ENCODE measurements around the gene PSMB11. TPM values are rescaled to one million over a fixed set of nuclear protein-coding genes. Genes with fewer than 3 reads are reported as not detected.

The PSMB11 gene, protein sequence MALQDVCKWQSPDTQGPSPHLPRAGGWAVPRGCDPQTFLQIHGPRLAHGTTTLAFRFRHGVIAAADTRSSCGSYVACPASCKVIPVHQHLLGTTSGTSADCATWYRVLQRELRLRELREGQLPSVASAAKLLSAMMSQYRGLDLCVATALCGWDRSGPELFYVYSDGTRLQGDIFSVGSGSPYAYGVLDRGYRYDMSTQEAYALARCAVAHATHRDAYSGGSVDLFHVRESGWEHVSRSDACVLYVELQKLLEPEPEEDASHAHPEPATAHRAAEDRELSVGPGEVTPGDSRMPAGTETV
- total RNA-seq (ENCODE audit: low replicate concordance): not detected in 2 replicates

GRCh38 chr14:23042162-23042965 is at the start of gene PSMB11:
Gene PSMB11 (plus strand): TSS chr14:23042212. CDS start chr14:23042226, 14 bp downstream.

GRCh38 chr14:23009939-23010726 is 31.9 kb upstream of the PSMB11 start, which contains the start of gene C14orf93:
Gene C14orf93 (minus strand): TSS chr14:23010143. CDS start chr14:22999023, 11,120 bp downstream.

GRCh38 chr14:23034498-23035302 is 7.3 kb upstream of the PSMB11 start, which contains the start of gene PSMB5:
Gene PSMB5 (minus strand): TSS chr14:23034900. CDS start chr14:23034881, 19 bp downstream.

DNA sequence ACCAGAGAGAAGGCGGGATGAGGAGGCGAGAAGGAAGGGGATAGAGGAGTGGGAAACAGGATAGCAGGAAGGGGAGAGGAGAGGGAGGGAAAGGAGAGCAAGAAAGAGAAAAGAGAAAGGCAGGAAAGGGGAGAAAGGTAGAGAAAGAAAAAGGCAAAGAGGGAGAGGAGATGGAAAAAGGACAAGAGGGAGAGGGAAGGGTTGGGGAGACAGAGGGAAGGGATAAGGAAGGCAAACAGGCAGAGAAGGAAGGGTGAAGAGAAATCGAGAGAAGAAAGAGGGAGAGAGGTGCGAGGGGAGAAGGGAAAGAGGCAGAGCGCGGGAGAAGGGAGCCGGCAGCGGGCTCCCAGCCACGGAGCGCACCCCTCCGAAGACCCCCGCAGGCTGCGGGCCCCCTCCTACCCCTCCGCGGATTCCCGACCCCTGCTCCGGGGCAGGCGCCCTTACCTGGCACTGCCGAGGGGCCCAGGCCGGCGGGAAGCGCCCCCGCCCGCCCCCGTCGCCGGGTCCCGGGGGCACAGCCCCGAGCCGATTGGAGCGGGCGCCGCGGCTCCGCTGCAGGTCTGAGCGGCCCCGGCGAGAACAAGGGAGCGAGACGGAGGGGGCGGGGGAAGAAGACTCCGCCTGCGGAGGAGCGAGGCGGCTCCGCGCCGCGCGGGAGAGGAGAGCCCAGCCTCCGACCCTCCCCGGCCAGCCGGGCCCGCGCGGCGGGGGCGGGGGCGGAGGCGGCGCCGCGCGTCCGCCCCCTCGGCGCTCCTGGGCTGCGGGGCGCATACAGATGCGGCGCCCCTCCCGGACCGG is 15.1 kb downstream of the PSMB11 start, which contains the start of gene CDH24:
Gene CDH24, minus strand, starts transcription at position 565 of the 801 bp plus-strand sequence. CDS start 1,787 bp downstream, outside the sequence.

Other genes starting within 250 kb of the PSMB11 start
- 1.2 and 16.2 TPM in 2 replicates for gene SLC7A7, start 226.8 kb upstream of the PSMB11 start, total RNA-seq (ENCODE audit: low replicate concordance)
- 39.5 and 75.6 TPM in 2 replicates for gene MRPL52, start 212.3 kb upstream of the PSMB11 start, total RNA-seq (ENCODE audit: low replicate concordance)
- 361 and 371 TPM in 2 replicates for gene MMP14, start 205.6 kb upstream of the PSMB11 start, total RNA-seq (ENCODE audit: low replicate concordance)
- 47.1 and 59.4 TPM in 2 replicates for gene LRP10, start 170.5 kb upstream of the PSMB11 start, total RNA-seq (ENCODE audit: low replicate concordance)
- 0.08 TPM in 1 of 2 replicates, not detected in the other for gene REM2, start 159.0 kb upstream of the PSMB11 start, total RNA-seq (ENCODE audit: low replicate concordance)
- 46.7 and 118 TPM in 2 replicates for gene RBM23, start 123.1 kb upstream of the PSMB11 start, total RNA-seq (ENCODE audit: low replicate concordance)
- gene PRMT5, start 112.8 kb upstream of the PSMB11 start, total RNA-seq (ENCODE audit: low replicate concordance): 61.3 and 86.6 TPM in 2 replicates
- gene HAUS4, start 85.1 kb upstream of the PSMB11 start, total RNA-seq (ENCODE audit: low replicate concordance): 27.0 and 29.3 TPM in 2 replicates
- 19.2 and 54.1 TPM in 2 replicates for gene AJUBA, start 59.7 kb upstream of the PSMB11 start, total RNA-seq (ENCODE audit: low replicate concordance)
- gene C14orf93, start 32.1 kb upstream of the PSMB11 start, total RNA-seq (ENCODE audit: low replicate concordance): 6.2 and 10.6 TPM in 2 replicates
- gene PSMB5, start 7.3 kb upstream of the PSMB11 start, total RNA-seq (ENCODE audit: low replicate concordance): 210 and 299 TPM in 2 replicates
- 4.0 and 4.9 TPM in 2 replicates for gene CDH24, start 15.3 kb downstream of the PSMB11 start, total RNA-seq (ENCODE audit: low replicate concordance)
- gene ACIN1, start 52.9 kb downstream of the PSMB11 start, total RNA-seq (ENCODE audit: low replicate concordance): 55.7 and 70.0 TPM in 2 replicates
- gene C14orf119, start 53.3 kb downstream of the PSMB11 start, total RNA-seq (ENCODE audit: low replicate concordance): 53.4 and 58.8 TPM in 2 replicates
- gene CIROP, start 62.8 kb downstream of the PSMB11 start, total RNA-seq (ENCODE audit: low replicate concordance): 0.12 TPM in 1 of 2 replicates, not detected in the other
- gene CEBPE, start 77.0 kb downstream of the PSMB11 start, total RNA-seq (ENCODE audit: low replicate concordance): not detected in 2 replicates
- gene SLC7A8, start 141.4 kb downstream of the PSMB11 start, total RNA-seq (ENCODE audit: low replicate concordance): 0.15 and 16.1 TPM in 2 replicates
- not detected in 2 replicates for gene RNF212B, start 195.7 kb downstream of the PSMB11 start, total RNA-seq (ENCODE audit: low replicate concordance)
- 3.4 and 3.6 TPM in 2 replicates for gene HOMEZ, start 243.9 kb downstream of the PSMB11 start, total RNA-seq (ENCODE audit: low replicate concordance)